Fibroblast of villous mesenchyme (primary cell): ENCODE results near the gene SHLD3. TPM values are rescaled to one million over a fixed set of nuclear protein-coding genes. Genes with fewer than 3 reads are reported as not detected.
A peak's percentile ranks its signal among the peaks of the same experiment; 100 is the strongest.
"Not testable (repeated sequence)": the region's sequence is repeated elsewhere in the genome, so short reads cannot be mapped to it uniquely, and the experiment has no call there.

Experiments
- DNase-seq: peaks from one replicate; pipeline ENCODE4 v3.0.0-alpha.2; 2010; ENCODE audit warnings: low read depth
- H3K4me3 ChIP-seq: 2 replicates; pipeline ENCODE4 v1.5.1; 2011; ENCODE audit warnings: low read depth, mild to moderate bottlenecking, low read length
- CTCF ChIP-seq: IDR thresholded peaks from 2 replicates; pipeline ENCODE4 v1.5.1; 2012; ENCODE audit warnings: low read depth, mild to moderate bottlenecking, low read length; ENCODE audit not compliant: insufficient read depth
- total RNA-seq: library from RNA; depleted of rRNA; stranded (reverse); fragments of >200 nt; gene quantifications from 2 replicates; pipeline ENCODE4 v1.2.3, GENCODE V29; 2012

Gene SHLD3
- total RNA-seq = 3.2 and 5.2 TPM in 2 replicates

DNA sequence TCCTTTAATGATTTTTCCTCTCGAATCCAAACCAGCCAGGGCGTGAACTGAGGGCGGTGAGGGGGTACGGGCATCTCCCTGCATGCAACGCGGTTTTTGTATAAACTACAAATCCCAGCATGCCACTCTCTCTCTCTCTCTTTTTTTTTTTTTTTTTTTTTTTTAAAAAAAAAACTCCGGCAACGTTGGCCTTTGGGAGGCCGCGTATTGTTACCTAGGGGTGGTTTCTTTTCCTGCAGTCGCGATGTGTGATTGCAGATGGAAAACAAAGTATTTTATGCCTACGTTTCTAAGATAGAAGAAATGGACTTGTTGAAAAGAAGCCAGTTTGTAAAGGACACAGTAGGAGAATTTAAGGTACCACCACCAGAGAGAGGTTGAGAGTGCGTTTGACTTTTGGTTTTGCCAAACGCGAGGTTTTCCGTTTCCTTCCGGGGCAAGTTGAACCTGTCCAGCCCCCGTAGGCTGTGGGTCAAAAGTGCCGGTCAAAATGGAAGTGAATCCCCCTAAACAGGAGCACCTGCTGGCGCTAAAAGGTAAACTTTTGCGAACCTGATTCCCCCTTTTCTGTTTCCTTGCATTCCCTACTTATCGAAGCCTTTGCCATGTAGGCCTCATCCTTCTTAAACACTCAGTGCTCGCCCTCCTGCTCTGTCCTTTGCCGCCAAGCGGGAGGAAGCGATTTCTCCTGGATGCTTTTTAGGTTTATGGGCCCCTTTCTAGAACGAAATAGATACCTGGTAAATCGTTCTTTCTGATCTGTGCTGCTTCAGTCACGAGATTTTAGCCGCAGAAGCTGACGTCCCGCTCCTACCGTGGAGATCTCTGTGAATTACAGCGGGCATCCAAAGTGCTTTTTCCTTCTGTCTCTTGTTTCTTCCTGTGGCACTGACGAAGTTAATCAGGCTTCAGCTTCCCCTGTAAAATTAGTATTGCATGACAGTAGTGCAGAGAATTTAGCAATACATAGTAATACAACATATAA, at the start of gene SHLD3, which contains the start of gene TRAPPC13:
TSS of gene SHLD3 (plus strand) at position 457 of the 985 bp plus-strand sequence. CDS start 4,561 bp downstream, outside the sequence.
TSS of gene TRAPPC13 (plus strand) at position 457 of the 985 bp plus-strand sequence. CDS start at position 491, 34 bp downstream.
- H3K4me3 ChIP-seq = peak within 1 kb of the TSS; percentile 99
- no peak for TF ChIP-seq CTCF
- DNase-seq = peak; percentile 91

GRCh38 chr5:65577141-65577540, 47.7 kb upstream of the SHLD3 start:
- H3K4me3 ChIP-seq = no peak overlapping the region

GRCh38 chr5:65588694-65589093, 36.1 kb upstream of the SHLD3 start:
- no peak for TF ChIP-seq CTCF
- no peak overlapping the region for H3K4me3 ChIP-seq
- DNase-seq = no peak

More at GRCh38 chr5:65577141-65577540, 47.7 kb upstream of the SHLD3 start:
- TF ChIP-seq CTCF = no peak
- peak; percentile 60 for DNase-seq

GRCh38 chr5:65601761-65602160, 23.1 kb upstream of the SHLD3 start:
- H3K4me3 ChIP-seq, DNase-seq: not testable (repeated sequence)

DNA sequence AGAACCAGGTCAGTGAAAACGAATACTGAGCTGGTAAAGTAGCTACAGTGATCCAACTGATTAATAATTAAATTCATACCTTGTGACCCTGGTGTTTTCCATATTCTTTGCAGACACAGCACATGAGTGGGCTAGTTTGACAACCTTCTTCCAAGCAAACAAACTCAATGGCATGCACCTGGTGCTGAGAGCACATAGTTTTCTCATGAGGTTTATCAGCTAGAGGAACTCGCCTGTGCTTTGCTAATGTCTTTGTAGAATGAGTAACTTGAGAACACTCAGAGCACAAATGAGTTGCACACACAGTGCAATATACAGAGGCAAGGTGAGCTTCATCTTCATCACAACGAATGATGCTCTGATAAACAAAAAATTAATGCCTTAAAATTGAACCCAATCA, 13.3 kb upstream of the SHLD3 start:
- H3K4me3 ChIP-seq = no peak overlapping the region
- peak; percentile 11 for DNase-seq
- no peak for TF ChIP-seq CTCF

DNA sequence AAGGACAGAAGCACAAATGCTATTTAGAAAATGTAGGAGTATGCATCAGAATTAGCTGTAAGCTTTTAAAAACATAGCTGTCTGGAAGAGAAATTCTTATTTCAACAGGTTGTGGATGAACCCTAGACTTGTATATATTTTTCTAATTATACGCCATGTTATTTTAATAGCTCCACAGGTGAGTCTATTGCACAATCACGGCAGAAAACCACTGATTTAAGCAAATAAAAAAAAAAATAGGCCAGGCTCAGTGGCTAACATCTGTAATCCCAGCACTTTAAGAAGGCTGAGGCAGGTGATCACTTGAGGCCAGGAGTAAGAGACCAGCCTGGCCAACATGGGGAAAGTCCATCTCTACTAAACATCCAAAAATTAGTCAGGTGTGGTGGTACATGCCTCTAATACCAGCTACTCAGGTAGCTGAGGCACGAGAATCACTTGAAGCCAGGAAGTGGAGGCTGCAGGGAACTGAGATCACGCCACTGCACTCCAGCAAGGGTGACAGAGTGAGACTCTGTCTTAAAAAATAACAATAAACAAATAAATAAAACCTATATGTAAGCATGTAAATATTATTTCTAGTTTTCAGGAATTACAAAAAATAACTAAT, 12.4 kb upstream of the SHLD3 start:
- H3K4me3 ChIP-seq = no peak overlapping the region
- TF ChIP-seq CTCF = no peak
- DNase-seq = no peak

GRCh38 chr5:65620021-65620420, 4.8 kb upstream of the SHLD3 start:
- H3K4me3 ChIP-seq = no peak overlapping the region
- TF ChIP-seq CTCF = no peak
- DNase-seq = no peak

DNA sequence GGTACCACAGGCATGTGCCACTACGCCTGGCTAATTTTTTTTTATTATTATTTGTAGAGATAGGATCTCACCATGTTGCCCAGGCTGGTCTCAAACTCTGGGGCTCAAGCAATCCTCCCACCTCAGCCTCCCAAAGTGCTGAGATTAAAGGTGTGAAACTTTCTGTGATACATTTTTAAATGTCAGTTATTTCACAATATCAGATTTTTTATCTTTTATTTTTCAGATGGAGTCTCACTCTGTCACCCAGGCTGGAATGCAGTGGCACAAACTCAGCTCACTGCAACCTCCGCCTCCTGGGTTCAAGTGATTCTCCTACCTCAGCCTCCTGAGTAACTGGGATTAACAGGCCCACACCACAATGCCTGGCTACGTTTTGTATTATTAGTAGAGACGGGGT, 2.9 kb upstream of the SHLD3 start:
- H3K4me3 ChIP-seq, DNase-seq: not testable (repeated sequence)
